IMR-90 (cell line): ENCODE measurements around the gene PRDM2. TPM values are rescaled to one million over a fixed set of nuclear protein-coding genes. Genes with fewer than 3 reads are reported as not detected.

Experiments used
- ATAC-seq: fragments of 200-7000 bp; cut with Tn5 transposase; 2 replicates; pipeline ENCODE4 v1.9.1; 2020; ENCODE audit warnings: low read depth, mild to moderate bottlenecking, moderate library complexity
- BruUV-seq: library from RNA; stranded (reverse); fragments of 400-500 nt; replicated peaks from 2 replicates; lab custom pipeline; 2021; lab: Mats Ljungman, UMichigan
- CTCF ChIA-PET: fragments of 300-600 bp; formaldehyde crosslinking; extraction: SDS; loops from one replicate; lab custom pipeline; 2021; ENCODE audit warnings: antibody characterized with exemption; lab: Yijun Ruan, JAX
- POLR2A ChIA-PET: fragments of 300-600 bp; sonication (Branson Sonifier 250); formaldehyde crosslinking; loops from one replicate; lab custom pipeline; 2022; ENCODE audit warnings: antibody characterized with exemption; ENCODE audit not compliant: unreplicated experiment; lab: Charles Lee
- DNase-seq: peaks from one replicate; pipeline ENCODE4 v3.0.0; 2013
- H2AFZ ChIP-seq: replicated peaks from 2 replicates; pipeline ENCODE3; 2013; ENCODE audit warnings: low read length, mild to moderate bottlenecking; ENCODE audit not compliant: poor library complexity
- H2AK5ac ChIP-seq: 2 replicates; pipeline ENCODE4 v1.6.1; 2013; ENCODE audit warnings: low read depth, low read length, inconsistent platforms
- H2AK9ac ChIP-seq: replicated peaks from 2 replicates; pipeline ENCODE3; 2013; ENCODE audit warnings: mild to moderate bottlenecking, low read depth, low read length, moderate library complexity; ENCODE audit not compliant: poor library complexity
- H2BK120ac ChIP-seq: 2 replicates; pipeline ENCODE4 v1.6.1; 2013; ENCODE audit warnings: low read depth, low read length, inconsistent platforms
- H2BK15ac ChIP-seq: 3 replicates; pipeline ENCODE4 v1.6.1; 2013; ENCODE audit warnings: low read depth, low read length, inconsistent platforms
- H2BK20ac ChIP-seq: 2 replicates; pipeline ENCODE4 v1.6.1; 2013; ENCODE audit warnings: low read depth, mild to moderate bottlenecking, inconsistent platforms, low read length, moderate library complexity
- H2BK5ac ChIP-seq: 2 replicates; pipeline ENCODE4 v1.6.1; 2013; ENCODE audit warnings: mild to moderate bottlenecking, low read depth, low read length, inconsistent platforms; ENCODE audit not compliant: poor library complexity, severe bottlenecking
- H3K14ac ChIP-seq: replicated peaks from 2 replicates; pipeline ENCODE4 v1.6.1; 2013; ENCODE audit warnings: low read depth, low read length, inconsistent platforms
- H3K18ac ChIP-seq: 2 replicates; pipeline ENCODE4 v1.6.1; 2013; ENCODE audit warnings: low read depth, low read length, control low read depth
- H3K23ac ChIP-seq: 2 replicates; pipeline ENCODE4 v1.6.1; 2013; ENCODE audit warnings: low read depth, low read length, inconsistent platforms
- H3K27ac ChIP-seq: 2 replicates; pipeline ENCODE4 v1.5.1; 2013; ENCODE audit warnings: mild to moderate bottlenecking, control low read depth, low read length; ENCODE audit not compliant: insufficient read depth
- H3K27me3 ChIP-seq: 2 replicates; pipeline ENCODE4 v1.6.1; 2013; ENCODE audit warnings: low read length; ENCODE audit not compliant: control insufficient read depth, insufficient read depth
- H3K36me3 ChIP-seq: 2 replicates; pipeline ENCODE4 v1.6.1; 2013; ENCODE audit warnings: low read length, mixed read lengths; ENCODE audit not compliant: control insufficient read depth, insufficient read depth
- H3K4ac ChIP-seq: 2 replicates; pipeline ENCODE4 v1.6.1; 2013; ENCODE audit warnings: low read depth, low read length, inconsistent platforms
- H3K4me1 ChIP-seq: 2 replicates; pipeline ENCODE4 v1.6.1; 2013; ENCODE audit warnings: low read length, mixed read lengths; ENCODE audit not compliant: control insufficient read depth, insufficient read depth
- H3K4me2 ChIP-seq: 2 replicates; pipeline ENCODE4 v1.6.1; 2013; ENCODE audit warnings: low read depth, mild to moderate bottlenecking, control low read depth, low read length, moderate library complexity
- H3K4me3 ChIP-seq: 2 replicates; pipeline ENCODE4 v1.5.1; 2013; ENCODE audit warnings: low read depth, mild to moderate bottlenecking, control low read depth, low read length, moderate library complexity; ENCODE audit not compliant: insufficient read depth
- H3K56ac ChIP-seq: 2 replicates; pipeline ENCODE4 v1.6.1; 2013; ENCODE audit warnings: low read length, inconsistent platforms; ENCODE audit not compliant: insufficient read depth; ENCODE audit errors: extremely low read depth
- H3K79me1 ChIP-seq, 2 experiments: 2 replicates each; pipeline ENCODE4 v1.6.1; 2013; ENCODE audit warnings: low read length in 2 of 2, inconsistent platforms in 1 of 2, low read depth in 1 of 2
- H3K9ac ChIP-seq: 2 replicates; pipeline ENCODE4 v1.6.1; 2013; ENCODE audit warnings: low read depth, low read length, control low read depth
- H3K9me1 ChIP-seq: 2 replicates; pipeline ENCODE4 v1.6.1; 2013; ENCODE audit warnings: low read length, inconsistent platforms; ENCODE audit not compliant: insufficient read depth
- H3K9me3 ChIP-seq: 2 replicates; pipeline ENCODE4 v1.6.1; 2013; ENCODE audit warnings: low read length; ENCODE audit not compliant: control insufficient read depth, insufficient read depth
- H4K20me1 ChIP-seq: 2 replicates; pipeline ENCODE4 v1.6.1; 2013; ENCODE audit warnings: low read length, inconsistent platforms; ENCODE audit not compliant: insufficient read depth
- H4K5ac ChIP-seq: 2 replicates; pipeline ENCODE4 v1.6.1; 2013; ENCODE audit warnings: mild to moderate bottlenecking, low read depth, low read length, control low read depth
- H4K8ac ChIP-seq, 2 experiments: 2 replicates each; pipeline ENCODE4 v1.6.1; 2013; ENCODE audit warnings: low read depth in 2 of 2, low read length in 2 of 2, control low read depth in 1 of 2, inconsistent platforms in 1 of 2
- H4K91ac ChIP-seq: 2 replicates; pipeline ENCODE4 v1.6.1; 2013; ENCODE audit warnings: low read depth, low read length, inconsistent platforms; ENCODE audit not compliant: insufficient read depth
- BHLHE40 ChIP-seq: fragments of 150-350 bp; IDR thresholded peaks from 2 replicates; pipeline ENCODE4 v1.6.1; 2016; ENCODE audit warnings: mild to moderate bottlenecking, low read depth, low read length
- CEBPB ChIP-seq: IDR thresholded peaks from 2 replicates; pipeline ENCODE4 v1.6.1; 2012; ENCODE audit warnings: low read depth, low read length, improper control_type of control experiment
- CHD1 ChIP-seq: IDR thresholded peaks from 2 replicates; pipeline ENCODE4 v1.6.1; 2012; ENCODE audit warnings: low read depth, low read length, improper control_type of control experiment
- CTCF ChIP-seq: conservative IDR thresholded peaks from 2 replicates; pipeline ENCODE4 v1.5.1; 2012; ENCODE audit warnings: mild to moderate bottlenecking, low read depth, low read length, improper control_type of control experiment
- ELK1 ChIP-seq: fragments of 150-350 bp; IDR thresholded peaks from 2 replicates; pipeline ENCODE4 v1.6.1; 2016; ENCODE audit warnings: low read depth, mild to moderate bottlenecking, low read length, moderate library complexity, borderline replicate concordance
- FOS ChIP-seq: fragments of 150-350 bp; IDR thresholded peaks from 2 replicates; pipeline ENCODE4 v1.6.1; 2016; ENCODE audit warnings: low read depth, low read length
- MAZ ChIP-seq: IDR thresholded peaks from 2 replicates; pipeline ENCODE4 v1.6.1; 2012; ENCODE audit warnings: low read depth, mild to moderate bottlenecking, low read length, improper control_type of control experiment, moderate library complexity, borderline replicate concordance
- MXI1 ChIP-seq: IDR thresholded peaks from 2 replicates; pipeline ENCODE4 v1.6.1; 2012; ENCODE audit warnings: low read depth, mild to moderate bottlenecking, low read length, moderate library complexity, borderline replicate concordance
- NFE2L2 ChIP-seq: fragments of 150-350 bp; IDR thresholded peaks from 2 replicates; pipeline ENCODE4 v1.6.1; 2016; ENCODE audit warnings: low read depth, mild to moderate bottlenecking, low read length
- RAD21 ChIP-seq: IDR thresholded peaks from 2 replicates; pipeline ENCODE4 v1.6.1; 2012; ENCODE audit warnings: low read length, improper control_type of control experiment
- RFX5 ChIP-seq: IDR thresholded peaks from 2 replicates; pipeline ENCODE4 v1.8.0; 2012; ENCODE audit warnings: low read depth, mild to moderate bottlenecking, low read length, moderate library complexity
- USF2 ChIP-seq: fragments of 150-350 bp; IDR thresholded peaks from 2 replicates; pipeline ENCODE4 v1.6.1; 2017; ENCODE audit warnings: mild to moderate bottlenecking, antibody characterized with exemption, low read length, low read depth
- WGBS, 2 experiments: methylation state at CpG; one replicate each; pipeline versions ENCODE4 v1.1.5 to v1.1.7; 2013; ENCODE audit warnings: missing lambda C conversion rate in 2 of 2; ENCODE audit not compliant: insufficient read length in 1 of 2; ENCODE audit errors: extremely low coverage in 2 of 2; 5-methylcytosine and 5-hydroxymethylcytosine counted together
- dilution Hi-C: fragments of 300-500 bp; cut with HindIII; formaldehyde crosslinking; loops from one replicate; pipeline ENCODE4 v1.14.3; 2018; ENCODE audit warnings: low sequenced_read_pairs; ENCODE audit not compliant: unreplicated experiment
- in situ Hi-C: fragments of 300-500 bp; cut with MboI; formaldehyde crosslinking; loops from 3 replicates; pipeline ENCODE4 v1.14.3; 2019; ENCODE audit warnings: low sequenced_read_pairs, inconsistent platforms, mixed read lengths
- intact Hi-C: fragments of 100-400 bp; cut with micrococcal nuclease; formaldehyde crosslinking; loops from 2 replicates; pipeline ENCODE4 v1.10.0; 2022
- polyA plus RNA-seq, 3 experiments: library from polyadenylated mRNA; depleted of rRNA; stranded (reverse); fragments of >200 nt; gene quantifications; 2 replicates each; pipeline ENCODE4 v1.2.3, GENCODE V29; 2012; ENCODE audit warnings: low replicate concordance in 1 of 3
- total RNA-seq: library from RNA; depleted of rRNA; stranded (reverse); fragments of >200 nt; gene quantifications from 2 replicates; pipeline ENCODE4 v1.2.3, GENCODE V29; 2012

Gene PRDM2
- total and polyA plus RNA-seq, 2 of the 4 experiments (the other 2 are of a cell fraction): 3.4 to 8.9 TPM

DNA sequence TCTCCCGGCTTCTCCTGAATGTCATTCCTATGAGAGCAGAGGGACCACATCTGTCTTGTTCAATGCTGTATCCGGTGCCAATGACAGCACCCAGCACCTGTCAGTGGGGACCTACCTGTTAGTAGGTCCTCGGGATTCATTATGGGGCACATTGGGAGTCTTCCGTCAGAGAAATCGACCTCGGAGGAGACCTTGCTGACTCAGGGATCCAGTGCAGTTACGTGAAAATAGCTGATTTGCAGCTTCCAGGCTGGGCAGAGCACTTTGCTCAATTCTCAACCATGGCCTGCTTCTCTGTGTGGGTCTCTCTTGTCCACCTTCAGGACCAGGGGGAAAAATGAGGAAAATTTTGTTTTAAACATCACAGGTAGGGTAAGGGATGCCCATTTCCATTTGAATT, 130.2 kb downstream of the PRDM2 start:
- POLR2A ChIA-PET: no interaction called here
- H3K4me3 ChIP-seq: no peak overlapping the region
- ATAC-seq: no peak
- H2BK20ac ChIP-seq: no peak overlapping the region
- no peak overlapping the region for H3K23ac ChIP-seq
- H3K9me3 ChIP-seq: no peaks in the 10 kb centered on the region
- H3K9me1 ChIP-seq: no peaks in the 10 kb centered on the region
- no peak overlapping the region for H3K18ac ChIP-seq
- no peak overlapping the region for H3K4ac ChIP-seq
- H4K8ac ChIP-seq: no peak overlapping the region
- no peak overlapping the region for H4K5ac ChIP-seq
- H3K27me3 ChIP-seq: no peaks in the 10 kb centered on the region
- no peak overlapping the region for H3K14ac ChIP-seq
- no TSS peak for BruUV-seq
- H3K4me1 ChIP-seq: no peaks in the 10 kb centered on the region
- no peak overlapping the region for H3K27ac ChIP-seq
- DNase-seq: no peak
- intact Hi-C loops (no loop called here), in situ Hi-C loops (no loop called here), dilution Hi-C loops (no loop called here)
- H4K91ac ChIP-seq: no peak overlapping the region
- H2AFZ ChIP-seq: no peak overlapping the region
- H2AK5ac ChIP-seq: no peak overlapping the region
- no peak overlapping the region for H2BK5ac ChIP-seq
- no peak overlapping the region for H2AK9ac ChIP-seq
- no peaks in the 10 kb centered on the region for H4K20me1 ChIP-seq
- no peaks in the 10 kb centered on the region for H3K36me3 ChIP-seq
- H3K9ac ChIP-seq: no peak overlapping the region
- no peak overlapping the region for H2BK15ac ChIP-seq
- CTCF ChIA-PET: no interaction called here
- TF ChIP-seq MAZ (no peak), MXI1 (no peak), USF2 (no peak), BHLHE40 (no peak), RFX5 (no peak), ELK1 (no peak), RAD21 (no peak), CHD1 (no peak), CTCF (no peak), NFE2L2 (no peak), FOS (no peak), CEBPB (no peak)
- H3K56ac ChIP-seq: no peak overlapping the region
- no peaks in the 10 kb centered on the region for H3K79me1 ChIP-seq
- WGBS, 2 experiments: 50% methylated on average over 1 of the region's 7 CpGs; no CpG with 5 or more reads in 1 of the 2 experiments
- no peak overlapping the region for H3K4me2 ChIP-seq
- H2BK120ac ChIP-seq: no peak overlapping the region
